Measurements from ENCODE around the gene THEM5. TPM values are rescaled to one million over a fixed set of nuclear protein-coding genes. Genes with fewer than 3 reads are reported as not detected.
"Not testable (repeated sequence)": the region's sequence is repeated elsewhere in the genome, so short reads cannot be mapped to it uniquely, and the experiment has no call there.

Gene THEM5, protein sequence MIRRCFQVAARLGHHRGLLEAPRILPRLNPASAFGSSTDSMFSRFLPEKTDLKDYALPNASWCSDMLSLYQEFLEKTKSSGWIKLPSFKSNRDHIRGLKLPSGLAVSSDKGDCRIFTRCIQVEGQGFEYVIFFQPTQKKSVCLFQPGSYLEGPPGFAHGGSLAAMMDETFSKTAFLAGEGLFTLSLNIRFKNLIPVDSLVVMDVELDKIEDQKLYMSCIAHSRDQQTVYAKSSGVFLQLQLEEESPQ
- polyA plus RNA-seq (2013, experiment 1 of 4) = not detected
- not detected for polyA plus RNA-seq (2013, experiment 2 of 4)
- polyA plus RNA-seq (2013, experiment 3 of 4) = not detected
- not detected for polyA plus RNA-seq (2013, experiment 4 of 4)

DNA sequence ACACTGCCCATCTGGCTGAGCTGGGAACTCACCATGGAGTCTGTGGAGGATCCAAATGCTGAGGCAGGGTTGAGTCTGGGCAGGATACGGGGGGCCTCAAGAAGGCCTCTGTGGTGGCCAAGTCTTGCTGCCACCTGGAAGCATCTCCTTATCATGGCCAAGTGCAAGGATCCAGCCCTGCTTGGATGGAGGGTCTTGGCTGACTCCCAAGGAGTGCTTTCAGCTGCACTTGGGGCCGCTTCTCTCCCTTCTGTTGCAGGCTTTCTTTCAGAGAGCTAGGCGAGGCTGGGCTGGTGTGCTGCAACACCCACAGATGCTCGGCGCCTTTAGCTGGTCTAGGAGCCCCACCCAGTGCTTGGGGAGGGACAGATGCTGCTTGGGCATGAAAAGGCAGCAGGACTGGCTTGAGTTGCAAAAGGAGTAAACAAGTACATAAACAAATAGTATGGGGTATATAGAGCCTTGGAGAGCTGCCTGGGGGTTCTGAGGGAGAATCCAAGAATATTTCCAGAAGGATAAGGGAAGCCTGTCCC lies at the start of gene THEM5:
THEM5 (minus strand) TSS at position 302 of the 533 bp plus-strand sequence; CDS start at position 155, 147 bp downstream.
- Histone ChIP-seq H3K4me3 (ENCODE audit: insufficient read depth, low read depth, low read length) (no peak within 1 kb of the TSS), H3K9me3 (ENCODE audit: control insufficient read depth, low read length) (no peaks in the 10 kb centered on the region), H3K27ac (ENCODE audit: insufficient read depth, low read depth, low read length, poor library complexity, severe bottlenecking) (no peak within 1 kb of the TSS), H3K4me1 (ENCODE audit: control insufficient read depth, insufficient read depth, low read length) (no peaks in the 10 kb centered on the region), H3K36me3 (ENCODE audit: control insufficient read depth, insufficient read depth, low read length) (no peaks in the 10 kb centered on the region), H3K27me3 (ENCODE audit: control insufficient read depth, insufficient read depth, low read length, poor library complexity, severe bottlenecking) (no peaks in the 10 kb centered on the region)
- 91 to 92% methylated on average over 5 of the region's 5 CpGs for WGBS, 2 experiments

DNA sequence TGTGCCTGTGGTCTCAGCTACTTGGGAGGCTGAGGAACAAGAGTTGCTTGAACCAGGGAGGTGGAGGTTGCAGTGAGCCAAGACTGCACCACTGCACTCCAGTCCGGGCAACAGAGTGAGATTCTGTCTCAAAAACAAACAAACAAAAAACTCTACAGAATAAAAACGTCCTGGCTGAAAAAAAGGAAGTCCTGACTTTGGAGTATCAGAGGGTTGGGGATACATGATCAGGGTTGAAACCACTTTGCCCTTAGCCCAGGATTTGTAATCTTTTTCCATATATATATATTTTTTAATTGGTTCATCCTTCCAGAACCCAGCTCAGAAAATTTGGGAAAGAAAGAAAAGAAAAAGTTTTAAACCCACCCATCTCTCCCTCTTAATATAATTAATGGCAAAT lies 49.3 kb upstream of the THEM5 start:
- no peaks in the 10 kb centered on the region for H3K9me3 ChIP-seq (ENCODE audit: control insufficient read depth, low read length)
- 80 to 100% methylated on average over 1 to 2 of the region's 2 CpGs for WGBS, 2 experiments
- H3K36me3 ChIP-seq (ENCODE audit: control insufficient read depth, insufficient read depth, low read length) = peaks cover 3% of the 10 kb centered on the region
- H3K4me1 ChIP-seq (ENCODE audit: control insufficient read depth, insufficient read depth, low read length) = no peaks in the 10 kb centered on the region
- H3K27ac ChIP-seq (ENCODE audit: insufficient read depth, low read depth, low read length, poor library complexity, severe bottlenecking) = no peak overlapping the region
- H3K27me3 ChIP-seq (ENCODE audit: control insufficient read depth, insufficient read depth, low read length, poor library complexity, severe bottlenecking) = no peaks in the 10 kb centered on the region
- H3K4me3 ChIP-seq (ENCODE audit: insufficient read depth, low read depth, low read length) = no peak overlapping the region

DNA sequence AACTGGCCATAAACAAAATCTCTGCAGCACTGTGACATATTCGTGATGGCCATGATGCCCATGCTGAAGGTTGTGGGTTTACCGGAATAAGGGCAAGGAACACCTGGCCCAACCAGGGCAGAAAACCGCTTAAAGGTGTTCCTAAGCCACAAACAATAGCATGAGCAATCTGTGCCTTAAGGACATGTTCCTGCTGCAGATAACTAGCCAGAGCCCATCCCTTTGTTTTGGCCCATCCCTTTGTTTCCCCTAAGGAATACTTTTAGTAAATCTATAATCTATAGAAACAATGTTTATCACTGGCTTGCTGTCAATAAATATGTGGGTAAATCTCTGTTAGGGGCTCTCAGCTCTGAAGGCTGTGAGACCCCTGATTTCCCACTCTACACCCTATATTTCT lies 47.3 kb upstream of the THEM5 start:
- not testable (repeated sequence) for H3K27ac ChIP-seq (ENCODE audit: insufficient read depth, low read depth, low read length, poor library complexity, severe bottlenecking); H3K27me3 ChIP-seq (ENCODE audit: control insufficient read depth, insufficient read depth, low read length, poor library complexity, severe bottlenecking); H3K36me3 ChIP-seq (ENCODE audit: control insufficient read depth, insufficient read depth, low read length); H3K4me3 ChIP-seq (ENCODE audit: insufficient read depth, low read depth, low read length); H3K4me1 ChIP-seq (ENCODE audit: control insufficient read depth, insufficient read depth, low read length); H3K9me3 ChIP-seq (ENCODE audit: control insufficient read depth, low read length)
- WGBS, 2 experiments = 94 to 96% methylated on average over 3 of the region's 3 CpGs

DNA sequence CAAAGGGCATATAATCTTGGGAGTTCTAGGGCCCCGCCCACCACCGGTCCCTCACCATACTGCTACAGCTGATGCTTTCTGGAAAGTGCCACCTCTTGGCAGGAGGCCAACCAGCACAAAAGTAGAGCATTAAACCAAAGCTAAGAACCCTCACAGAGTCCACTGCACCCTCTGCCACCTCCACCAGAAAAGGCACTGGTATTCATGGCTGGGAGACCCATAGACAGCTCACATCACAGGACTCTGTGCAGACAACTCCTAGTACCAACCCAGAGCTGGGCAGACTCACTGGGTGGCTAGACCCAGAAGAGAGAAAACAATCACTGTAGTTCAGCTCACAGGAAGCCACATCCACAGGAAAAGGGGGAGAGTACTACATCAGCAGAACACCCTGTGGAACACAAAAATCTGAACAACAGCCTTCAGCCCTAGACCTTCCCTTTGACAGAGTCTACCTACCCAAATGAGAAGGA lies 45.0 kb upstream of the THEM5 start:
- 81 to 90% methylated on average over 2 of the region's 2 CpGs for WGBS, 2 experiments
- Histone ChIP-seq H3K36me3 (ENCODE audit: control insufficient read depth, insufficient read depth, low read length) (no peaks in the 10 kb centered on the region), H3K4me1 (ENCODE audit: control insufficient read depth, insufficient read depth, low read length) (no peaks in the 10 kb centered on the region), H3K9me3 (ENCODE audit: control insufficient read depth, low read length) (no peaks in the 10 kb centered on the region), H3K4me3 (ENCODE audit: insufficient read depth, low read depth, low read length) (no peak overlapping the region), H3K27ac (ENCODE audit: insufficient read depth, low read depth, low read length, poor library complexity, severe bottlenecking) (no peak overlapping the region), H3K27me3 (ENCODE audit: control insufficient read depth, insufficient read depth, low read length, poor library complexity, severe bottlenecking) (no peaks in the 10 kb centered on the region)

DNA sequence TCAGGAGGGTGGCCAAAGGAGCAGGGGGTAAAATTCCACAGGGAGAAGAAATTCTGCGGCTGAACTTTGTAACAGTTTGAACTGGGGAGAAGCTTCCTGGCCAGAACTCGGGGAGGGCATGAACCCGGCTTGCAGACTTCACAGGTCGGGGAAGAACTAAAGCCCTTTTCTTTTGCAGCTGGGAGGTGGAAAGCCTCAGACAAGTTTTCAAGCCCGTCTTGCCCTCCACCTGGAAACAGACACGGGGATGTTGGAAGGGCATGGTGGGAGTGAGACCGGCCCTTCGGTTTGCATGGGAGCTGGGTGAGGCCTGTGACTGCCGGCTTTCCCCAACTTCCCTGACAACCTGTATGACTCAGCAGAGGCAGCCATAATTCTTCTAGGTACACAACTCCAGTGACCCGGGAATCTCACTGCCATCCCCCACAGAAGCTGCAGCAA lies 44.5 kb upstream of the THEM5 start:
- 91 to 93% methylated on average over 10 of the region's 10 CpGs for WGBS, 2 experiments

DNA sequence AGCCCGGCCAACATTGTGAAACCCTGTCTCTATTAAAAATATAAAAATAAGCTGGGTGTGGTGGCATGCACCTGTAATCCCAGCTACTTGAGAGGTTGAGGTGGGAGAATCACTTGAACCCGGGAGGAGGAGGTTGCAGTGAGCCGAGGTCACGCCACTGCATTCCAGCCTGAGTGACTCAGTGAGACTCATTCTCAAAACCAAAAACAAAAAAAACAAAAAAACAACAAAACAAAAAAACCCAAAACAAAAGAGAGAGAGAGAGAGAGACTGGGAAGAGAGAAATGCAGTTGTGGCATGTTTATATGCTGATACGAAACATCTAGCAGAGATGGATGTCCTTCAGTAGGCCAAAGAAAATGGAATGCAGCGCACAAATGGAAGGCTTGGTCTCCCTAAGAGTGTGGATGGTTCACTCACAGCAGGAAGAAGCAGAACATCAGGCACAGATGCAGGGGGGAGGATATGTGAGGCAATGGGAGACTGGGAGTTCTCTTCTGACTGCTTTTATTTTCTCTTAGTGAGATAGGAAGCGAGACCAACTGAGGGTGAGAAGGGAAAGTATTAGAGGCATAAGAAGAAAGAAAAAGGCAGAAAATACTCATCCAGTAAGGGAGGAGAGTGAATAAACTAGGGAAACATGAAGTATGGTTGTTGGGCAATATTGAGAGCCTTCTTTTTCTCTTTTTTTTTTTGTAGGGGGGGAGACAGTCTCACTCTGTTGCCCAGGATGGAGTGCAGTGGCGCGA lies 39.8 kb upstream of the THEM5 start:
- H3K4me3 ChIP-seq (ENCODE audit: insufficient read depth, low read depth, low read length) = no peak overlapping the region
- H3K36me3 ChIP-seq (ENCODE audit: control insufficient read depth, insufficient read depth, low read length) = no peaks in the 10 kb centered on the region
- peak overlapping the region; percentile 21 for H3K27ac ChIP-seq (ENCODE audit: insufficient read depth, low read depth, low read length, poor library complexity, severe bottlenecking)
- 88 to 93% methylated on average over 8 to 9 of the region's 9 CpGs for WGBS, 2 experiments
- H3K27me3 ChIP-seq (ENCODE audit: control insufficient read depth, insufficient read depth, low read length, poor library complexity, severe bottlenecking) = no peaks in the 10 kb centered on the region
- H3K4me1 ChIP-seq (ENCODE audit: control insufficient read depth, insufficient read depth, low read length) = no peaks in the 10 kb centered on the region
- H3K9me3 ChIP-seq (ENCODE audit: control insufficient read depth, low read length) = no peaks in the 10 kb centered on the region

More for the DNA sequence above, 44.5 kb upstream of the THEM5 start:
- Histone ChIP-seq H3K27ac (ENCODE audit: insufficient read depth, low read depth, low read length, poor library complexity, severe bottlenecking) (no peak overlapping the region), H3K36me3 (ENCODE audit: control insufficient read depth, insufficient read depth, low read length) (no peaks in the 10 kb centered on the region), H3K27me3 (ENCODE audit: control insufficient read depth, insufficient read depth, low read length, poor library complexity, severe bottlenecking) (no peaks in the 10 kb centered on the region), H3K9me3 (ENCODE audit: control insufficient read depth, low read length) (no peaks in the 10 kb centered on the region), H3K4me3 (ENCODE audit: insufficient read depth, low read depth, low read length) (no peak overlapping the region), H3K4me1 (ENCODE audit: control insufficient read depth, insufficient read depth, low read length) (no peaks in the 10 kb centered on the region)

DNA sequence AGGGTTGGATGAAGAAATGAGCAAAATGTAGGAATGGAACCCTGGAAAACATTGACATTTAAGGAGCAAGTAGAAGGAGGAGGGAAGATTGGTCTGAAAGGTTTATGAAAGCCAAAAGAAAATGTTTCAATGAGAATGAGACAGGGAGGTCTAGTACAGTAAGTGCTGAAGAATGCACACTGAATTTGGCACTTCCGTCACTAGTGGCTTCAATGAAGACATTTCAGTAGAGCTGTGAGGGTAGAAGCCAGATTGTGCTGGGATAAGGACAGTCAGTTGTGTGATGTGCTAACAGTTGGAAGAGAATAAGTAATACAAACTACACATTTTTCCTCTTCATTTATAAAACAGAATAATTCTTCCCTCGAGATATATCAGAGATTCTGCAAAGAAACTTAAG lies 38.7 kb upstream of the THEM5 start:
- Histone ChIP-seq H3K27ac (ENCODE audit: insufficient read depth, low read depth, low read length, poor library complexity, severe bottlenecking) (no peak overlapping the region), H3K4me1 (ENCODE audit: control insufficient read depth, insufficient read depth, low read length) (no peaks in the 10 kb centered on the region), H3K9me3 (ENCODE audit: control insufficient read depth, low read length) (no peaks in the 10 kb centered on the region), H3K27me3 (ENCODE audit: control insufficient read depth, insufficient read depth, low read length, poor library complexity, severe bottlenecking) (no peaks in the 10 kb centered on the region), H3K36me3 (ENCODE audit: control insufficient read depth, insufficient read depth, low read length) (no peaks in the 10 kb centered on the region), H3K4me3 (ENCODE audit: insufficient read depth, low read depth, low read length) (no peak overlapping the region)
- 93 to 97% methylated on average over 1 of the region's 2 CpGs for WGBS, 2 experiments

DNA sequence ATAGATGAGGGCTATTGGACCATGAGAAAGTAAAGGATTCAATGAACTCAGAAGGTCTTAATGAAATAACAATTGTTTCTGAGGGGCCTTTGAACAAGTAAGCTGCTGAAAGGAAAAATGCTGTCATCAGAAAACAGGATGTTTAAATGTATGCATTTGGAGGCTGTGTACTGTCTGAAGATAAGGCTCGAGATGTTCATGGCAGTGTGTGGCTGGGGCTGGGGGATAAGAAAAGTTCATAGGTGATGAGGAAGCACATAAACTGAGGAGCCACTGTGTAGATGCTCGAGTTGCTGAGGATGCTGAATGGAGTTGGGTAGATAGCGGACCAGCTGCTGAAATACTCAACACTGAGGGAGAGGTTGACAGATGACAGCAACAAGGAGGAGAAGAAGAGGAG lies 38.0 kb upstream of the THEM5 start:
- no peaks in the 10 kb centered on the region for H3K4me1 ChIP-seq (ENCODE audit: control insufficient read depth, insufficient read depth, low read length)
- WGBS, 2 experiments = 89 to 92% methylated on average over 3 of the region's 3 CpGs
- no peak overlapping the region for H3K27ac ChIP-seq (ENCODE audit: insufficient read depth, low read depth, low read length, poor library complexity, severe bottlenecking)
- no peaks in the 10 kb centered on the region for H3K27me3 ChIP-seq (ENCODE audit: control insufficient read depth, insufficient read depth, low read length, poor library complexity, severe bottlenecking)
- no peak overlapping the region for H3K4me3 ChIP-seq (ENCODE audit: insufficient read depth, low read depth, low read length)
- no peaks in the 10 kb centered on the region for H3K9me3 ChIP-seq (ENCODE audit: control insufficient read depth, low read length)
- H3K36me3 ChIP-seq (ENCODE audit: control insufficient read depth, insufficient read depth, low read length) = no peaks in the 10 kb centered on the region

DNA sequence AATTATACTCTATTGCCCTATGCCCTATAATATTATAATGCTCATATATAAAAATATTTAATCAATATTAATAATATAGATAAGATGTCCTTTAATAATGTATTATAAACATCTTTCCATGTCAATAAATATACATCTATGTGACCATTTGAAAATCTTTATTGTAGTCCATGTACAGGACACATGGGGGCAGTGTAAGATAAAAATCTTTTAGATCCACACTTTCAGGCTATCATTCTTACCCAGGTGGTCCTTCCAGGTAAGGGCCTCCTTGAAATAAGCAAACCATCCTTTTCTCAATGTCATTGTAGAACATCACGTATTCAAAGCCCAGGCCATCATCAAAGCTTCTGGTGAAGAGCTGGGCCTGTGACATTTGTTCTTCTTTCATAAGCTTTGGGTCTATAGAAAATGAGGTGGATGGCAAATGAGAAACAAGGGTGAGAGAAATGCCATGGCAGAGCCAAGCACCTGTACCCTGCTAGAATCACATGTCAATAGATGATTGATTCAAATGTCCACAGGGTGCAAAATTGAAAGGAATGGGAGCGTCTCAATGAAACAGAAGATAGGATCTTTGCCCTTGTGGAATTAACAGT lies 35.6 kb upstream of the THEM5 start:
- Histone ChIP-seq H3K4me3 (ENCODE audit: insufficient read depth, low read depth, low read length) (no peak overlapping the region), H3K36me3 (ENCODE audit: control insufficient read depth, insufficient read depth, low read length) (no peaks in the 10 kb centered on the region), H3K27ac (ENCODE audit: insufficient read depth, low read depth, low read length, poor library complexity, severe bottlenecking) (no peak overlapping the region), H3K27me3 (ENCODE audit: control insufficient read depth, insufficient read depth, low read length, poor library complexity, severe bottlenecking) (no peaks in the 10 kb centered on the region), H3K9me3 (ENCODE audit: control insufficient read depth, low read length) (no peaks in the 10 kb centered on the region), H3K4me1 (ENCODE audit: control insufficient read depth, insufficient read depth, low read length) (no peaks in the 10 kb centered on the region)
- WGBS, 2 experiments = 85 to 100% methylated on average over 2 of the region's 2 CpGs

DNA sequence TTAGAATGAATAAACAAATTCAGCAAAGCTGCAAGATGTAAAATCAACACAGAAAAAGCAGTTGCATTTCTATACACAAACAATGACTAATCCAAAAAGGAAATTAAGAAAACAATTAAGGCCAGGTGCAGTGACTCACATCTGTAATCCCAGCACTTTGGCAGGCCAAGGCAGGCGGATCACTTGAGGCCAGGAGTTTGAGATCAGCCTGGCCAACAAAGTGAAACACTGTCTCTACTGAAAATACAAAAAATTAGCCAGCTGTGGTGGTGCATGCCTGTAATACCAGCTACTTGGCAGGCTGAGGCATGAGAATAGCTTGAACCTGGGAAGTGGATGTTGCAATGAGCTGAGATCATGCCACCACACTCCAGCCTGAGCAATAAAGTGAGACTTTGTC lies 33.5 kb upstream of the THEM5 start:
- WGBS, 2 experiments = 93 to 97% methylated on average over 1 of the region's 1 CpG
- no peaks in the 10 kb centered on the region for H3K27me3 ChIP-seq (ENCODE audit: control insufficient read depth, insufficient read depth, low read length, poor library complexity, severe bottlenecking)
- H3K4me3 ChIP-seq (ENCODE audit: insufficient read depth, low read depth, low read length) = no peak overlapping the region
- no peak overlapping the region for H3K27ac ChIP-seq (ENCODE audit: insufficient read depth, low read depth, low read length, poor library complexity, severe bottlenecking)
- H3K9me3 ChIP-seq (ENCODE audit: control insufficient read depth, low read length) = no peaks in the 10 kb centered on the region
- H3K36me3 ChIP-seq (ENCODE audit: control insufficient read depth, insufficient read depth, low read length) = no peaks in the 10 kb centered on the region
- H3K4me1 ChIP-seq (ENCODE audit: control insufficient read depth, insufficient read depth, low read length) = no peaks in the 10 kb centered on the region
